Measurements from ENCODE around the gene CHI3L2.

GRCh38 chr1:111216751-111217150, 10.8 kb upstream of the CHI3L2 start:
- no peak for TF ChIP-seq CTCF (IDR thresholded peaks at IDR 0.05)
- TF ChIP-seq POLR2A (IDR thresholded peaks at IDR 0.05), result no peak

Measured in upper lobe of left lung (tissue), 4 donors.